Stimulated activated naive CD8-positive, alpha-beta T cell treated with anti-CD3 and anti-CD28 coated beads, Interleukin-15, amount 100 ng/mL, for 72 hours (primary cell): ENCODE results near the gene C1QTNF5.

ENCODE experiments used
- ATAC-seq: fragments of 150-1000 bp; cut with Tn5 transposase; 2 replicates; pipeline ENCODE4 v1.10.0; 2021; ENCODE audit warnings: mild to moderate bottlenecking, moderate library complexity
- DNase-seq, 2 donors: peaks; one replicate each; pipeline ENCODE4 v3.0.0; 2021 to 2022
- H3K27ac Mint-ChIP-seq, 2 donors: one replicate each; pipeline ENCODE4 v1.8.0; 2022; ENCODE audit warnings: mild to moderate bottlenecking in 2 of 2, mixed read lengths in 2 of 2, moderate library complexity in 2 of 2
- H3K27me3 Mint-ChIP-seq: one replicate; pipeline ENCODE4 v1.8.0; 2022; ENCODE audit warnings: mixed read lengths
- H3K4me1 Mint-ChIP-seq: one replicate; pipeline ENCODE4 v1.8.0; 2022; ENCODE audit warnings: mild to moderate bottlenecking, mixed read lengths
- H3K4me3 Mint-ChIP-seq, 2 donors: one replicate each; pipeline ENCODE4 v1.8.0; 2022; ENCODE audit warnings: mild to moderate bottlenecking in 2 of 2, mixed read lengths in 2 of 2, moderate library complexity in 1 of 2
- H3K9me3 Mint-ChIP-seq, 2 donors: one replicate each; pipeline ENCODE4 v1.8.0; 2022; ENCODE audit warnings: mixed read lengths in 2 of 2

C1QTNF5 gene

DNA sequence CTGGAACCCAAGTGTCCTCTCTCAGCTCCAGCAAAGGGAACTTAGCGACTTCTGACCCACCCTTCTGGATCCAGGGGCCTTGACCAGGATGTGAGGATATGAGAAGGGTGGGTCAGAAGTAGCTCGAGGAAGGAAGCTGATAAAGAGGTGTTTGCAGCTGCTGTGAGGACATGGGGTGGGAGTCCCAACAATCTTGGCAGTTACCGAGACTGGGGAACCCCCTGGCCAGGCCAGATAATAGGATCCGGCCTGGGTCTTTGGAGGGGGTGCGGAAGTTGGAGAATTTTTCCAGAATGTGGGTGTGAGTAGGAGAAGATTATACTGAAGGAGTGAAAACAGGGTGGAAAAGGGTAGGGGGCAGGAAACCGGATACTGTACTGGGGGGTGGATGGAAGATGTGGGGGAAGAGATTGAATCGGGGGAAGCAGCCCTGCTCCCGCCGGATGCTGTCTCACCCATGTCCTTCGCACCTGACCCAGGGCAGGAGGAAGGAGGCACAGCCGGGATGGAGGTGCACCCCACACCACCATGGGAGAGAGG is 20.9 kb downstream of the C1QTNF5 start:
- ATAC-seq, result no peak
- Mint-ChIP-seq H3K4me1 (peaks cover 67% of the 10 kb centered on the region), H3K9me3 (no peaks in the 10 kb centered on the region), H3K4me3 (peak overlapping the region; percentile 72 to 75), H3K27ac (peak overlapping the region; percentile 2 to 88), H3K27me3 (peaks cover 52% of the 10 kb centered on the region)
- DNase-seq, result no peak

DNA sequence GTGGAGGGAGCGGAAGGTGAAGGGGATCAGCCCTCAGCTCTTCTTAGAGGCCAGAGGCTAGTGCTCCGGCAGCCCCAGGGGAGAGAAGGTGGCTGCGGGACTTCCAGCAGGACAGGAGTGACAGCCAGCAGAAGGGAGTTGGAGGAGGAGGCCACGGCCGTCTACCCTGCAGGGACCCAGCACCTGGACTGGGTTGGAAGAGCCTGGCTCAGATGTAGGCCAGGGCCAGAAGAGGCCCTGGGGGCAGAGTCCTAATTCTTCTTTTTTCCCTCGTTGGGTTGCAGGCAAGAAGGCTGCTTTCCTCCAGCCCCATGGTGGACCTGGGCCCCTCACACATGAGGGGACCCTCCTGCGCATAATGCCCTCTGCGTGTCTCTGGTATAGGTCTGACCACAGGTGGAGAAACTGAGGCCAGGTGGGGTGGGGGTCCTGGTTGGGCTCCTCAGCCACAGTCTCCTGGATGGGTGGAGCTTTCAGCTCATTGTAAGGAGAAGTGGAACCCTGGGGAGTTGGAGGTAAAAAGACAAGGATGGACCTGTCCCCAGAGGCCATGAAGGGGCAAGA is 21.5 kb downstream of the C1QTNF5 start:
- Mint-ChIP-seq H3K4me3 (peak overlapping the region; percentile 54 to 60), H3K27ac (peak overlapping the region; percentile 51 to 81), H3K9me3 (no peaks in the 10 kb centered on the region), H3K4me1 (peaks cover 69% of the 10 kb centered on the region), H3K27me3 (peaks cover 57% of the 10 kb centered on the region)
- DNase-seq (peak in 1 of 2 donors; percentile 9), ATAC-seq (no peak)

DNA sequence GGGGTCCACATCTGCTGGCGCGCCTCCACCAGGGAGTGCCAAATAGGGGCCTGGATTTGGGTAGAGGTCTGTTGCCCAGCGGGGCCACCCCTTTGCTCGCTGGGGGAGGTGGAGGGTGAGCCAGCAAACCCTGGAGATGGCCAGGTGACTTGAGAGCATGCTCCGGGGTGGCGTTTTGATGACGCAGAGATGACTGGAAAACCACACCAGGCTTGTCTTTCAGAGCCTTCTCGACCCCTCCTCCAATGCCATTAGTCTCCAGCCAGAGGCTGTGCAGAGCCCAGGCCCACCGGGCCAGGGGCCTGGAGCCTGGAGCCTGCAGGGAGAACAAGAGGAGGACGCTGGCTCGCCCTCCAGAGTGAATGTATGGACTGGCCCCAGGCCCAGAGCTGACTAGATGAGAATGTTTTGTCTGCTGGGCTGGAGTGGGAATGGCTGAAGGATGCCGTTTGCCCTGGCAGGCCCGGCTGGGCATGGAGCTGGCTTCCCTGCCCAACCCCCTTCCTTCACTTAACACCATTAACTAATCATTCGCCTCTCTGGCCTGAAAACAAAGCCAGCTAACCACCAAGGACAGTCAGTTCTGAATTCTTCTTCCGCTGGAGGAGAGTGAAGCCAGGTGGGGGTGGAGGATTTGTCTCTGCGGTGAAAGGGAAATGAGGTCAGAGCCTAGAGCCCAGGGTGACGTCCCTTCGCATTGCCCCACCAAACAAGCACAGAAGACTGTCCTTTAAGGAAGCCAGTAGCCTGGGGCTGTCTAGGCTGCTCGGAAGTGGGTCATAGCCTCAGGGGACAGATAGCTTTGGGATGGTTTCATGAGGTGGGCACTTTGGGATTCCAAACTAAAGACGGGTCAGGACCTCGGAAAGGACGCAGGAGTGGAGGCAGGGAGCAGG is 22.2 kb downstream of the C1QTNF5 start:
- H3K4me1 Mint-ChIP-seq, result peaks cover 65% of the 10 kb centered on the region
- no peaks in the 10 kb centered on the region for H3K9me3 Mint-ChIP-seq
- ATAC-seq (no peak), DNase-seq (peak in 1 of 2 donors; percentile 22)
- H3K27me3 Mint-ChIP-seq, result peaks cover 57% of the 10 kb centered on the region
- H3K27ac Mint-ChIP-seq, result peak overlapping the region in 1 of 2 donors; percentile 81
- peak overlapping the region; percentile 54 to 60 for H3K4me3 Mint-ChIP-seq

DNA sequence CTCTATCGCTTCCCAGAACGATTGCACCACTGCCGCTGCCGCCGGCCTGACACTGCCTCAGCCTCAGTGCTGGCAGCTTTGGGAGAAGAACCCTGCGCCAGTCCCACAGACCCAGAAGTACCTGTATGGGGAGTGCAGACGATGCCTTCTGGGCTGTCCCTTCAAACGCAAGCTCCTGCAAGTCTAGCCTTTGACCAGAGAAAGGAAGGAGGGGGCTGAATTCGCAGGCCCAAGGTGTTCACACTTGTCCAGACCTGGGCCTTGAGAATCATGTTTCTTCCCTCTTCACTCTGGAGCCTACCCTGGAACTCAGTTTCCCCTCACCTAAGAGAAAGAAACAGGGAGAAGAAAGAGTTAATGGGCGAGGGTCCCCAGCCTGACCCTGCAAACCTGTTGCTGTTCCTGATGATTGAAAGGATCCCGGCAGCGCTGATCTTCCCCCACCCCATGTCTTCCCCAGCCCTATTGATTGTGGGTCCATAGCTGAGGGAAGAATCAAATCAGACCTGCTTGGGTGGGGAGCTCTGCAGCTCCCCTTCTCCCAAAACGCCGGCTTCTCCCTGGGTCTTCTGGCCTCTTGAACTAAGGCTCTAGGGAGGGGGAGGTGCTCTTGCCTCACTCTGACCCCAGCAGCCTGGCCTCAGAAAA is 23.0 kb downstream of the C1QTNF5 start:
- Mint-ChIP-seq H3K9me3 (no peaks in the 10 kb centered on the region), H3K27ac (no peak overlapping the region), H3K27me3 (peaks cover 57% of the 10 kb centered on the region), H3K4me1 (peaks cover 61% of the 10 kb centered on the region), H3K4me3 (peak overlapping the region; percentile 22 to 54)
- ATAC-seq (no peak), DNase-seq (peak in 1 of 2 donors; percentile 10)

DNA sequence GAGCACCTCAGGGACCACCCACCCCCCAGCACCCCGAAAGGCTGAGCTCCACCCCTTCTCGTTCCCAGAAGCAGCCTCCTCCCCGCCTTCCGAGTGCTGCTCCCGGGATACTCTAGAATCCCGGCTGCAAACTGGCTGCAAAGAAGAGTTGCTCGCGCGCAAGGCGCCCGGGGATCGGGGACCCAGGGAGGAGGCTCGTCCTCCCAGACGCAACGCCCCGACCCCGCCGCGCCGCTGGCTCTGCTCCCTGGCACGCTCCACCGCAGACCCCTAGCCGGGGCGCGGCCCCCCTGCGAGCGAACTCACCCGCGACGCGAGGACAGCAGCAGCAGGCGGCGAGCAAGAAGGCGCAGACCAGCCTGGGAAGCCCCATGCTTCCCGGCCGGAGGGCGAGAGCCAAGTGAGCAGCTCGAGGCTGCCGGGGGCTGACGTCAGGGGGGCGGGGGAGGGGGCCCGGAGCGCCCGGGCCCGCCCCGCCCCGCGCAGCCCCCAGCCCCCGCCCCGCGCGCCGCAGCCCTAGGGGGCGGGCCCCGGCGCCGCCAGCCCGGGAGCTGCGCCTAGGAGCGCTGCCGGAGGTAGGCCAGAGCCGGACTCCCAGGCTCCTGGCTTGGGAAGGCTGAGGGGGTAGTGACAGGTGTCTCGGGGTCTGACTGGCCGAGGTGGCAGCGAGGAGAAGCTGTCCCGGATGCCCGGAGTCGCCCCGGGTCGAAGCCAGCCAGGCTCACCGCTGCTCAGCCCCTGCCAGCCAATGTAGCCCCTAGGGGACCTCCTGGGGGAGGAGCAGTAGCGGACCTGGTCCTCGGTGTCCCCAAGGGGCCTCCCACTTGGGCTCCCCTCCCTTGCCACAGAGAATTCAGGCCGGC is 23.7 kb downstream of the C1QTNF5 start, which contains the start of gene MCAM:
Gene MCAM, minus strand, starts transcription at position 402 of the 863 bp plus-strand sequence. Its CDS starts 29 bp downstream, at position 373.
- Mint-ChIP-seq H3K4me3 (peak within 1 kb of the TSS; percentile 80 to 88), H3K27me3 (peaks cover 57% of the 10 kb centered on the region), H3K4me1 (peaks cover 55% of the 10 kb centered on the region), H3K27ac (peak within 1 kb of the TSS in 1 of 2 donors; percentile 80), H3K9me3 (no peaks in the 10 kb centered on the region)
- ATAC-seq (no peak), DNase-seq (peak; percentile 30 to 34)

DNA sequence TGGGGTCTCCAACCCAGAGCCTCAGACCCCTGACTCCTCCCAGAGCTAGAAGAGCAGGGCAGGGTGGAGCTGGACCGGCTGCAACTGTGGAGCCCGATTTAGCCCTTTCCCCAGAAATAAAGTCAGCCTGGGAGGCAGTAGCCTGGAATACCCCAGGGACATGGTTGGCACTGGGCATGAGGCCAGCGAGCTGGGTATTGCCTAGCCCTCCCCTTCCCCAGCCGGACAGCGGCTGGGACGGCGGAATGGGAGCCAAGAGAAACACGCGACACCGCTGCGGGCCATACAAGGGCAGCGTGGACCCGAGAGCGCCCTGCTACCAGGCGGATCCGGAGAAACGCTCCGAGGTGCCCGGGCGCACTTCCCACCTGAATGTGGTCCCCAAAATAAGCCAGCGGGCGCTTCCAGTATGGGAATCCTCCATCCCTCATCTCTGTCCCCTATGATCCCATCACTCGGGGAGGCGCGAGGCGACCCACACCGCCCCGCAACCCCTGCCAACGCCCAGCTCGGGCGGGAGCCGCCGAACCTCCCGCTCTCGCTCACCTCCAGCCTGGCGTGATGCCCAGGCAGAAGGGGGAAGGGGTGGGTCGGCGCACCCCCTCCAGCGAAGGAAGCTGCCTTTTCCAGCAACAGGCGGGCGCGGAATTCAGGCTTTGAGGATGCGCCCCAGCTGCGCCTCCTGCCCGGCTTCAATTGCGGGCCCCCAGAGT is 24.5 kb downstream of the C1QTNF5 start:
- ATAC-seq, result peak; percentile 4
- Mint-ChIP-seq H3K4me1 (peaks cover 48% of the 10 kb centered on the region), H3K4me3 (peak overlapping the region; percentile 80 to 88), H3K9me3 (no peaks in the 10 kb centered on the region), H3K27ac (peak overlapping the region in 1 of 2 donors; percentile 80), H3K27me3 (peaks cover 57% of the 10 kb centered on the region)
- DNase-seq, result no peak

DNA sequence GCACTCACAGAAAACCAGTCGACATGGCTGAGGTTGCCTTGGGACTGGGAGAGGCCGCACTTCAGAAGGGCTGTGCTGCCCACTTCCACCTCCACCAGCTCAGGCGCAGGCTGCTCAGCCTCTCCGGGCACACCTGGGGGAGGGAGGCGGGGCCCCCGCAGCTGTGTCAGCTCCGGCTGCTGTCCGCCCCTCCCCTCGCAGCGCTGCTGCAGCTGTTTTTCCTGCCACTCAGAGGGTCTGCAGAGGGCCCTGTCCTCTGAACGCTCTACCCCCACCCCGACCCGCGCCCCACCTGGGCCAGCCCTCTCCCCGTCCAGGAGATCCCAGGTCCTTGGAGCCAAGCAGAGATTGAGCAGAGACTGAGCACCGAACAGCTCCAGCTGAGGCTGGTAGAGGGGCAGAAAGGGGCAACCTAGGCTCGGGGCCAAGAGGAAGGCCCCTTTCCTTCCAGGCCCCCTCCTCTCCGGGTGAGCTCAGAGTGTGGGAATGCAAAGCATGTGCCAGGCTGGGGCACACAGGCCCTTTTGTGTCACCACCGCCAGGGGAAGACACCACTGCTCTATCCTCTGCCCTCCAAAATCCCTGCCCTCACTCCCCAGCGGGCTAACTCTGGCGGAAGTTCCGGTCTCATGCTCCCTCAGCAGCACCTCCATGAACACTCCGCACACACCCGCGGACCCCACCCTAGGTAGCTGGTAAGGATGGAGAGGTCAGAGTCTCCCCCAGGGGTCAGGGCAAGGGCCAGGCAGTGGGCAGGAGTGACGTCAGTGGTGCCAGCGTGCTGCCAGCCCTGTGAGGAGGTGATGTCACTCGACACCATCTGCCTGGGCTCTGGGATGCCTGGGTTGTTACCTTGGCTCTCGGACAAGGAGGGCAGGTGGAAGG is 25.3 kb downstream of the C1QTNF5 start:
- H3K27me3 Mint-ChIP-seq, result peaks cover 57% of the 10 kb centered on the region
- H3K4me1 Mint-ChIP-seq, result peaks cover 48% of the 10 kb centered on the region
- ATAC-seq (peak; percentile 74), DNase-seq (peak; percentile 48 to 65)
- H3K4me3 Mint-ChIP-seq, result peak overlapping the region; percentile 80 to 88
- H3K9me3 Mint-ChIP-seq, result no peaks in the 10 kb centered on the region
- H3K27ac Mint-ChIP-seq, result peak overlapping the region; percentile 19 to 80

DNA sequence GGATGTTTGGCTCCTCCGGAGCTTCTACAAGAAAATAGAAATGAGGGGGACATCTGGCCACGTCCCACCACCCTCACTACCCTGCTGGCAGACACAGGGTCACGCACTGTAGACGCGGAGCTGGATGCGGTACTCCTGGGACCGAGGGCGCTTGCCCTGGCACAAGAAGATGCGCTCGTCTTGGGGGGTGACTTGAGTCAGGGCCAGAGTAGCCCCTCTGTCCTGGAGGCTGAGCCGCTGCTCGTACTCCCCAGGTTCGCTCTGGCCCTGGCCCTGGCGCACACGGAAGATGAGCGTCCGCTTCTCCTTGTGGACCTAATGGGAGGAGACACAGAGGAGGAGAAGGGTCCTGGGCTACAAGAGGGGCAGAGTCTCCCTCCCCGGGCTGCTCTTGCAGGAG is 26.0 kb downstream of the C1QTNF5 start:
- peaks cover 42% of the 10 kb centered on the region for H3K4me1 Mint-ChIP-seq
- no peaks in the 10 kb centered on the region for H3K9me3 Mint-ChIP-seq
- ATAC-seq, result no peak
- no peak for DNase-seq
- H3K4me3 Mint-ChIP-seq, result peak overlapping the region; percentile 80 to 88
- H3K27me3 Mint-ChIP-seq, result peaks cover 51% of the 10 kb centered on the region
- no peak overlapping the region for H3K27ac Mint-ChIP-seq

DNA sequence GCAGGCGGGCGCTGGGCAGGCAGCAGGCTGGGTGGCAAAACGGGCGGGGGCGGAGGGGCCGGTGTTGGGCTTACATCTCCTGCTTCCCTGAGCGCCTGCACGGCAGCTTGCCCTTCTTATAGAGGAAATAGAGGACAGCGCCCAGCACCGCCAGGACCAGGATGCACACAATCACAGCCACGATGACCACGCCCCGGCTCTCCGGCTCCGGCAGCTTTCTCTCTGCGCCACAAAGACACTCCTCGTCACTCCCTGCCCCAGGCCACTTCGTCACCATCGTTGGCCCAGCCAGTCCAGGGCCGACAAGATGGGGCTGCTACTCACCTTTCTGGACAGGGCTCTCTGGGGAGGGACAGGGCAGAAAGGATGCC is 30.0 kb downstream of the C1QTNF5 start:
- DNase-seq (no peak), ATAC-seq (no peak)
- Mint-ChIP-seq H3K4me1 (peaks cover 36% of the 10 kb centered on the region), H3K27ac (no peak overlapping the region), H3K4me3 (no peak overlapping the region), H3K9me3 (no peaks in the 10 kb centered on the region), H3K27me3 (peaks cover 14% of the 10 kb centered on the region)

DNA sequence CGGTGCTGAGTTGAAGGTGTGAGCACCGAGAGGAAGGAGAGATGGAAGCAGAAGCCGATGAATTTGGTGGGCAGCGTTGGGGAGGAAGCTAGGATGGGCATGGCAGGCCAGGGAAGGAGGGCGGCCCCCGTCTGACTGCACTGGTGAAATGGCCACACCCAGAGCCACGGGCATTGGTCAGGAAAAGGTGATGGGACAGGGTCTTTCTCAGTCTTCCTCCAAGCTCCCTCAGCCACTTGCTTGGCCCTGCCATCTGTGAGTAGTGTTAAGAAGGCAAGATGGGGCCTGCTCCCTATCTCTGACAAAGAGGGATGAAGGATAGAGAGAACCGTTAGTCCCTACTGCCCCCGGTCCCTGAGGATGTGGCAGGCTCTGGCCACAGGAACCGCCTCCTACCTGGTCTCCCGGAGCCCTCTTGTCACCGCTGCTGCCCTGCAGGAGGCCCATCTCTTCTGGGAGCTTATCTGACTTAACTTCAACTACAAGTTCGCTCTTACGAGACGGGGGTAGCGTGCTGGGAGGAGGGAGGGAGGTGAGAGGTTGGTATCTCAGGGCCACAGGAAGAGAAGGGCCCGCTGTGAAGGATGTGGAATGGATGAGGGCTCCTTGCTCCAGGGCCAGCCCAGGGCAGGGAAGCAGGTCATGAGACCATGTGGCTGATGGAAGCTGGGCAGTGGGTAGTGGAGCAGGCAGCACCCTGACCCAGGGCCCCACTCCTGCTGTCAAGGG is 30.6 kb downstream of the C1QTNF5 start:
- Mint-ChIP-seq H3K9me3 (no peaks in the 10 kb centered on the region), H3K27ac (peak overlapping the region in 1 of 2 donors; percentile 87)
- ATAC-seq, result no peak

DNA sequence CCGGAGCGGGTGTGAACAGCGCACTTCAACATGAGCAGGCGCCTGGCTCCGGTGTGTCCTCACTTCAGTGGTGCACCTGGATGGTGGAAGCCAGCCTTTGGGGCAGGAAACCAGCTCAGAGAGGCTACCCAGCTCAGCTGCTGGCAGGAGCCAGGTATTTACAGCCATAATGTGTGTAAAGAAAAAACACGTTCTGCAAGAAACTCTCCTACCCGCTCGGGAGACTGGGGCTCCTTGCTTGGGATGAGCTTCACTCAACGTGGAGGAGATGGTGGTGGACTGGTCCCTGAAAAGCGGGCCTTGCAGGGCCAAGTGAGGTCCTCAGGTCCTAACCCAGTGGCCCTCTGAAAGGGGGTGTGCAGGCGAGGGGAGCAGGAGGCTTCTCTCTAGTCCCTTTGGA is 31.3 kb downstream of the C1QTNF5 start:
- ATAC-seq (no peak), DNase-seq (no peak)
- peak overlapping the region in 1 of 2 donors; percentile 87 for H3K27ac Mint-ChIP-seq
- H3K27me3 Mint-ChIP-seq, result peaks cover 2% of the 10 kb centered on the region
- no peaks in the 10 kb centered on the region for H3K9me3 Mint-ChIP-seq
- peaks cover 37% of the 10 kb centered on the region for H3K4me1 Mint-ChIP-seq
- H3K4me3 Mint-ChIP-seq, result no peak overlapping the region

More for the DNA sequence above, 30.6 kb downstream of the C1QTNF5 start:
- peaks cover 36% of the 10 kb centered on the region for H3K4me1 Mint-ChIP-seq
- DNase-seq, result no peak
- no peak overlapping the region for H3K4me3 Mint-ChIP-seq
- H3K27me3 Mint-ChIP-seq, result peaks cover 9% of the 10 kb centered on the region

DNA sequence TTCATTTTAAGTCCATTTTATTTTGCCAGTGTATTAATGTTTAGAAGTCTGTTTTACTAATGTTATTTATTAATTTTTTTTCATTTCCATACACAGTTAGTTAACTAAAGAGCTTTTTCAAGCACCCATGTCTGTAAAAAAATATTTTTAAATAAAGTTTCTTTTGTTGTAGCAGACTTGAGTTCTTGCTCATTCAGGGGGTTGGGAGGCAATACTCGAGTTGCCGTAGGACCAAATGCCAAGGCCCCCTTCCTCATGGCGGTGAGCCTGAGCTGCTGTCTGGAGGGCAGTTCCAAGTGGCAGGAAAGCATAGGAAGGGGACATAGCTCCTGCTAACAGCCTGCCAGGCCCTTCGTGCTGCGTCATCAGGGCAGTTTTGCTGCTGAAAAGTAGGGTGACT is 32.7 kb downstream of the C1QTNF5 start:
- no peaks in the 10 kb centered on the region for H3K9me3 Mint-ChIP-seq
- H3K4me1 Mint-ChIP-seq, result peaks cover 43% of the 10 kb centered on the region
- H3K4me3 Mint-ChIP-seq, result no peak overlapping the region
- ATAC-seq (no peak), DNase-seq (no peak)
- H3K27ac Mint-ChIP-seq, result no peak overlapping the region
- no peaks in the 10 kb centered on the region for H3K27me3 Mint-ChIP-seq

DNA sequence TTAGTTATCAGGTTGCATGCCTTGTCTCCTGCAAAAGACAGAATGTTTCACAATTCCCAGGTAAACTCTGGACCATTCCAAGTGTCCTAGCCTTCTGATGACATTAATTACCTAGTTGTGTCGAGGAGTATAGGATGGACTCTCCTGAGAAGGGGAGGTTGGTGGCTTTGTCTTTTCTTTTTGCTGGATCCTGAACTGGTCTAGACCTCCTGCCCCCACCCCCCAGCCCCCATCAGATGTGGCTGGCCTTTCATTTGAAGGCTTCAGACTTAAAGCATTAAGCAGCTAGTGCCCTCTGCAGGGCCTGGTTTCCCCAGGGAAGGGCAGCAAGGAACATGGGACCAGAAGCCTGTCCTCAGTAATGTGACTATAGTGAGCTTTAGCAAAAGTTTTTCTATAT is 33.5 kb downstream of the C1QTNF5 start:
- peaks cover 43% of the 10 kb centered on the region for H3K4me1 Mint-ChIP-seq
- no peaks in the 10 kb centered on the region for H3K27me3 Mint-ChIP-seq
- H3K27ac Mint-ChIP-seq, result peak overlapping the region in 1 of 2 donors; percentile 50
- no peak overlapping the region for H3K4me3 Mint-ChIP-seq
- H3K9me3 Mint-ChIP-seq, result no peaks in the 10 kb centered on the region
- no peak for DNase-seq
- ATAC-seq, result no peak
